ENCODE measurements around the gene TBC1D1.
"Not testable (repeated sequence)": the region's sequence is repeated elsewhere in the genome, so short reads cannot be mapped to it uniquely, and the experiment has no call there.

TBC1D1 gene

DNA sequence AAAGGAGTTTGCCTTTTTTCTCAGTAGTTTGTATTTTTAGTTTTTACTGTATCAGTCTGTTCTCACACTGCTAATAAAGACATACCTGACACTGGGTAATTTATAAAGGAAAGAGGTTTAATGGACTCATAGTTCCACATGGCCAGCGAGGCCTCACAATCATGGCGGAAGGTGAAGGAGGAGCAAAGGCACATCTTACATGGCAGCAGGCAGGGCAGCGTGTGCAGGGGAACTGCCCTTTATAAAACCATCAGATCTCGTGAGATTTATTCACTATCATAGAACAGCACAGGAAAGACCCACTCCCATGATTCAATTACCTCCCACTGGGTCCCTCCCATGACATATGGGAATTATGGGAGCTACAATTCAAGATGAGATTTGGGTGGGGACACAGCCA is 130.1 kb downstream of the TBC1D1 start:
- H2BK15ac ChIP-seq (ENCODE audit: low read length); H4K91ac ChIP-seq (ENCODE audit: low read depth, low read length, poor library complexity); H2BK5ac ChIP-seq (ENCODE audit: low read length); H3K9me3 ChIP-seq (replicated peaks in 1 of 2; ENCODE audit: control insufficient read depth in 2 of 2, insufficient read depth in 1 of 2, low read depth in 1 of 2, low read length in 2 of 2); H3K4ac ChIP-seq (ENCODE audit: low read length); H3K4me2 ChIP-seq (ENCODE audit: insufficient read depth, low read length, poor library complexity, severe bottlenecking); H2AK5ac ChIP-seq (ENCODE audit: low read depth, low read length); H3K4me3 ChIP-seq (ENCODE audit: low read length in 2 of 2); DNase-seq (ENCODE audit: low spot score); H3K27ac ChIP-seq (replicated peaks; ENCODE audit: low read length); H3K79me1 ChIP-seq (ENCODE audit: low read depth, low read length); H3K18ac ChIP-seq (ENCODE audit: low read length); H2AFZ ChIP-seq (ENCODE audit: low read length); H3K9ac ChIP-seq (ENCODE audit: low read depth, low read length, poor library complexity); H2BK12ac ChIP-seq (ENCODE audit: low read length); H3K27me3 ChIP-seq (ENCODE audit: control insufficient read depth in 3 of 3, insufficient read depth in 3 of 3, low read depth in 1 of 3, low read length in 3 of 3); H3K4me1 ChIP-seq (ENCODE audit: control insufficient read depth in 2 of 2, insufficient read depth in 1 of 2, low read depth in 1 of 2, low read length in 2 of 2); H4K8ac ChIP-seq (ENCODE audit: low read depth, low read length); H2BK120ac ChIP-seq (ENCODE audit: low read depth, low read length); H3K23ac ChIP-seq (ENCODE audit: low read depth, low read length, poor library complexity); H3K14ac ChIP-seq (ENCODE audit: low read length): not testable (repeated sequence)
- H3K36me3 ChIP-seq (replicated peaks in 1 of 2; ENCODE audit: control insufficient read depth in 2 of 2, insufficient read depth in 2 of 2, low read length in 2 of 2): peaks cover 7 to 57% of the 10 kb centered on the region in 2 donors
- no CpG with 5 or more reads among the region's 4 CpGs for WGBS, 2 donors (ENCODE audit: extremely low coverage in 2 of 2, insufficient read length in 2 of 2, insufficient replicate concordance in 1 of 2)

DNA sequence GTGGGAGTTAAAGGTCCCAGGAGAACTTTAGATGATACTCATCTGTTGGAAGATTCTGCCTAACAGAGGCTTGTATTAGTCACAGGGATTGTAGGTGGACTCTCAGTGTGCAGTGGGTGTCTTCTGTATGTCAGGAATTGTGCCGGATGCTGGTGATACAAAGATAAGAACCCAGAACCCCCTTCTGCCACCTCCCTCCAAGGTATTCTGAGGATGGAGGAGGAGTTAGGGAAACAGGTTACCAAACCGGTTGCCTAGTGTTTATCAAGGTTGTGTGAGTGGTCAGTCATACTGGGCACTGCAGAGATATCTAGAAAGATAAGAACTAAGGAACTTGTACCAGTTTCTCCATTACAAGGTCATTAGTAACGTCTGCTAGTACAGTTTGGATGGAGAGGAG is 130.9 kb downstream of the TBC1D1 start:
- H3K9me3 ChIP-seq (replicated peaks in 1 of 2; ENCODE audit: control insufficient read depth in 2 of 2, insufficient read depth in 1 of 2, low read depth in 1 of 2, low read length in 2 of 2): peaks cover 0 to 8% of the 10 kb centered on the region in 2 donors
- H4K8ac ChIP-seq (ENCODE audit: low read depth, low read length): no peak overlapping the region
- no peak overlapping the region for H3K9ac ChIP-seq (ENCODE audit: low read depth, low read length, poor library complexity)
- H3K4me1 ChIP-seq (ENCODE audit: control insufficient read depth in 2 of 2, insufficient read depth in 1 of 2, low read depth in 1 of 2, low read length in 2 of 2): peaks cover 0 to 2% of the 10 kb centered on the region in 2 donors
- H2BK15ac ChIP-seq (ENCODE audit: low read length): no peak overlapping the region
- no peak overlapping the region for H3K18ac ChIP-seq (ENCODE audit: low read length)
- H3K4me3 ChIP-seq (ENCODE audit: low read length in 2 of 2): no peak overlapping the region
- no peak overlapping the region for H3K14ac ChIP-seq (ENCODE audit: low read length)
- no peak overlapping the region for H2BK120ac ChIP-seq (ENCODE audit: low read depth, low read length)
- no peak overlapping the region for H2AK5ac ChIP-seq (ENCODE audit: low read depth, low read length)
- H3K79me1 ChIP-seq (ENCODE audit: low read depth, low read length): no peaks in the 10 kb centered on the region
- no peaks in the 10 kb centered on the region for H3K27me3 ChIP-seq (ENCODE audit: control insufficient read depth in 3 of 3, insufficient read depth in 3 of 3, low read depth in 1 of 3, low read length in 3 of 3)
- no peak overlapping the region for H4K91ac ChIP-seq (ENCODE audit: low read depth, low read length, poor library complexity)
- H3K27ac ChIP-seq (replicated peaks; ENCODE audit: low read length): no peak overlapping the region
- no peak for DNase-seq (ENCODE audit: low spot score)
- H3K23ac ChIP-seq (ENCODE audit: low read depth, low read length, poor library complexity): no peak overlapping the region
- no CpG with 5 or more reads among the region's 3 CpGs for WGBS, 2 donors (ENCODE audit: extremely low coverage in 2 of 2, insufficient read length in 2 of 2, insufficient replicate concordance in 1 of 2)
- no peak overlapping the region for H3K4ac ChIP-seq (ENCODE audit: low read length)
- H3K36me3 ChIP-seq (replicated peaks in 1 of 2; ENCODE audit: control insufficient read depth in 2 of 2, insufficient read depth in 2 of 2, low read length in 2 of 2): peaks cover 6 to 53% of the 10 kb centered on the region in 2 donors
- H2BK12ac ChIP-seq (ENCODE audit: low read length): no peak overlapping the region
- H2BK5ac ChIP-seq (ENCODE audit: low read length): no peak overlapping the region
- H3K4me2 ChIP-seq (ENCODE audit: insufficient read depth, low read length, poor library complexity, severe bottlenecking): no peak overlapping the region
- H2AFZ ChIP-seq (ENCODE audit: low read length): no peak overlapping the region

DNA sequence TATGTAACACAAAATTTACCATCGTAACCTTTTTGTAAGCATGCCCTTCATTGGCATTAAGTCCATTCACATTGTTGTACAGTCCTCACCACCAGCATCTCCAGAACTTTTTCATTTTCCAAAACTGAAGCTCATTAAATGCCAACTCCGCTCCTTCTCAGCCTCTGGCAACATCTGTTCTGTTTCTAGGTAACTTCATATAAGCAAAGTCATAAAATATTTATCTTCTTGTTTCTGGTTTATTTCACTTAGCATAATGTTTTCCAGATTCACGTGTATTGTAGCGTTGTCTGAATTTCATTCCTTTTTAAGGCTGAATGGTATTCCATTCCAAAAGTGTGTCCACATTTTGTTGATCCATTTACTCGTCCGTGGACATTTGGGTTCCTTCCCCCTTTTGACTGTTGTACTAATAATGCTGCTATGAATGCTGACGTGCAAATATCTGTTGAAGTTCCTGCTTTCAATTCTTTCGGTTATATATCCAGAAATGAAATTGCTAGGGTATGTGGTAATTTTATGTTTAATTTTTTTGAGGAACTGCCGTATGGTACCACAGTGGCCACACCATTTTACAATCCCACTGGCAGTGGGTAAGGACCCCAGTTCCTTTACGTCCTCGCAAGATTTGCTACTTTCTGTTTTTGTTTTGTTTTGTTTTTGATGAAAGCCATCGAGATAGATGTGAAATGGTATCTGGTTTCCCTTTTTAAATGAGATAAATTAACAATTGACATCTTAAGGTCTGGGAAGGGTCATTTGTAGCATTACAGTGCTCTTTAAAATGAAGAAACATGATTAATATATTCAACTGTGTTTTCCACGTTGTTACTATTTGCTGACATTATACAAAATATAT is 132.7 kb downstream of the TBC1D1 start:
- no peak overlapping the region for H2AK5ac ChIP-seq (ENCODE audit: low read depth, low read length)
- no peak overlapping the region for H3K9ac ChIP-seq (ENCODE audit: low read depth, low read length, poor library complexity)
- no peak for DNase-seq (ENCODE audit: low spot score)
- H3K27ac ChIP-seq (replicated peaks; ENCODE audit: low read length): no peak overlapping the region
- no peak overlapping the region for H3K4me2 ChIP-seq (ENCODE audit: insufficient read depth, low read length, poor library complexity, severe bottlenecking)
- no peaks in the 10 kb centered on the region for H3K27me3 ChIP-seq (ENCODE audit: control insufficient read depth in 3 of 3, insufficient read depth in 3 of 3, low read depth in 1 of 3, low read length in 3 of 3)
- H3K4me1 ChIP-seq (ENCODE audit: control insufficient read depth in 2 of 2, insufficient read depth in 1 of 2, low read depth in 1 of 2, low read length in 2 of 2): peaks cover 2 to 3% of the 10 kb centered on the region in 2 donors
- H3K18ac ChIP-seq (ENCODE audit: low read length): no peak overlapping the region
- no peak overlapping the region for H2BK12ac ChIP-seq (ENCODE audit: low read length)
- H4K8ac ChIP-seq (ENCODE audit: low read depth, low read length): no peak overlapping the region
- H3K9me3 ChIP-seq (replicated peaks in 1 of 2; ENCODE audit: control insufficient read depth in 2 of 2, insufficient read depth in 1 of 2, low read depth in 1 of 2, low read length in 2 of 2): peaks cover 0 to 8% of the 10 kb centered on the region in 2 donors
- no peak overlapping the region for H2BK15ac ChIP-seq (ENCODE audit: low read length)
- peaks cover 13 to 59% of the 10 kb centered on the region in 2 donors for H3K36me3 ChIP-seq (replicated peaks in 1 of 2; ENCODE audit: control insufficient read depth in 2 of 2, insufficient read depth in 2 of 2, low read length in 2 of 2)
- H2BK5ac ChIP-seq (ENCODE audit: low read length): no peak overlapping the region
- no peak overlapping the region for H4K91ac ChIP-seq (ENCODE audit: low read depth, low read length, poor library complexity)
- no peak overlapping the region for H3K23ac ChIP-seq (ENCODE audit: low read depth, low read length, poor library complexity)
- H3K4ac ChIP-seq (ENCODE audit: low read length): no peak overlapping the region
- H3K4me3 ChIP-seq (ENCODE audit: low read length in 2 of 2): no peak overlapping the region
- H2AFZ ChIP-seq (ENCODE audit: low read length): no peak overlapping the region
- H3K14ac ChIP-seq (ENCODE audit: low read length): no peak overlapping the region
- no peaks in the 10 kb centered on the region for H3K79me1 ChIP-seq (ENCODE audit: low read depth, low read length)
- WGBS, 2 donors (ENCODE audit: extremely low coverage in 2 of 2, insufficient read length in 2 of 2, insufficient replicate concordance in 1 of 2): no CpG with 5 or more reads among the region's 13 CpGs
- no peak overlapping the region for H2BK120ac ChIP-seq (ENCODE audit: low read depth, low read length)

DNA sequence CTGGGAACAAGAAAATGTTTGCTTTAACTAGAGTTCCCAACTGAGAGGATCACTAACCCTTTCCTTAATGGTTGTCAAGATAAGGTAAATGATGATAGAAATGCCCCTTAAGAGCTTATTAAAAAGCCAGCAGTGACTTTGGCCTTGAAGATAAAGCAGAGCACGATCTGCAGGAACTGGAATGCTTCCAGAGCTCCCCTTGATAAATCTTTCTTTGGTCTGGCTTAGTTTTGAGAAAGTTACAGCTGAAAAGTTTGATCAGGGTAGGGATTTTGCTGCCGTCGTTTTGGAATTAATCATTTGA is 133.3 kb downstream of the TBC1D1 start:
- H3K18ac ChIP-seq (ENCODE audit: low read length): no peak overlapping the region
- no peak overlapping the region for H2BK15ac ChIP-seq (ENCODE audit: low read length)
- no peak overlapping the region for H2BK120ac ChIP-seq (ENCODE audit: low read depth, low read length)
- no peak for DNase-seq (ENCODE audit: low spot score)
- H3K23ac ChIP-seq (ENCODE audit: low read depth, low read length, poor library complexity): no peak overlapping the region
- no peak overlapping the region for H3K4ac ChIP-seq (ENCODE audit: low read length)
- peaks cover 0 to 8% of the 10 kb centered on the region in 2 donors for H3K9me3 ChIP-seq (replicated peaks in 1 of 2; ENCODE audit: control insufficient read depth in 2 of 2, insufficient read depth in 1 of 2, low read depth in 1 of 2, low read length in 2 of 2)
- H4K91ac ChIP-seq (ENCODE audit: low read depth, low read length, poor library complexity): no peak overlapping the region
- no peak overlapping the region for H2BK12ac ChIP-seq (ENCODE audit: low read length)
- no peak overlapping the region for H2AFZ ChIP-seq (ENCODE audit: low read length)
- H3K36me3 ChIP-seq (replicated peaks in 1 of 2; ENCODE audit: control insufficient read depth in 2 of 2, insufficient read depth in 2 of 2, low read length in 2 of 2): peaks cover 15 to 64% of the 10 kb centered on the region in 2 donors
- peaks cover 2 to 9% of the 10 kb centered on the region in 2 donors for H3K4me1 ChIP-seq (ENCODE audit: control insufficient read depth in 2 of 2, insufficient read depth in 1 of 2, low read depth in 1 of 2, low read length in 2 of 2)
- H4K8ac ChIP-seq (ENCODE audit: low read depth, low read length): no peak overlapping the region
- H3K79me1 ChIP-seq (ENCODE audit: low read depth, low read length): no peaks in the 10 kb centered on the region
- H3K9ac ChIP-seq (ENCODE audit: low read depth, low read length, poor library complexity): no peak overlapping the region
- WGBS, 2 donors (ENCODE audit: extremely low coverage in 2 of 2, insufficient read length in 2 of 2, insufficient replicate concordance in 1 of 2): no CpG with 5 or more reads among the region's 3 CpGs
- H3K27ac ChIP-seq (replicated peaks; ENCODE audit: low read length): no peak overlapping the region
- no peak overlapping the region for H3K4me2 ChIP-seq (ENCODE audit: insufficient read depth, low read length, poor library complexity, severe bottlenecking)
- H3K27me3 ChIP-seq (ENCODE audit: control insufficient read depth in 3 of 3, insufficient read depth in 3 of 3, low read depth in 1 of 3, low read length in 3 of 3): no peaks in the 10 kb centered on the region
- H3K4me3 ChIP-seq (ENCODE audit: low read length in 2 of 2): no peak overlapping the region
- H2BK5ac ChIP-seq (ENCODE audit: low read length): no peak overlapping the region
- no peak overlapping the region for H3K14ac ChIP-seq (ENCODE audit: low read length)
- H2AK5ac ChIP-seq (ENCODE audit: low read depth, low read length): no peak overlapping the region

Data from neuronal stem cell (in vitro differentiated cells).